ENCODE data around the gene F3.

DNA sequence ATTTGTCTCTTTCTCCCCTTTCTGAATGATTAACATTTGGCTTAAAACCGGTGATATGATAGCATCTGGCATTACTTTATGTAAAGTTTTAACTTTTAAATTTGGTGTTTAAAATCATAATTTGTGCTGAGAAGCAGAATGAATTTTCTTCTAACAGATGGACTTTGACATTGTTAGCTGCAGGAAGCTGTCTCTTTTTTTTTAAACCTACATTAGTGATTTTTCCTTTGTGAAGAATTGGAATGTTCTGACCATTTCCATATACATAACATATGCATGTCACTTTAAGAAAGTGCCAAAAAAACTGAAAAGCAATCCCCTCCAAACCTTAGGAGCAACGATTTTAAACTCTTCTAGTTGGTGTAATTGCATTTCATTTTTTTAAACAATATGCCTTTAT is 22.2 kb downstream of the F3 start:
- TF ChIP-seq, protein P1, sequence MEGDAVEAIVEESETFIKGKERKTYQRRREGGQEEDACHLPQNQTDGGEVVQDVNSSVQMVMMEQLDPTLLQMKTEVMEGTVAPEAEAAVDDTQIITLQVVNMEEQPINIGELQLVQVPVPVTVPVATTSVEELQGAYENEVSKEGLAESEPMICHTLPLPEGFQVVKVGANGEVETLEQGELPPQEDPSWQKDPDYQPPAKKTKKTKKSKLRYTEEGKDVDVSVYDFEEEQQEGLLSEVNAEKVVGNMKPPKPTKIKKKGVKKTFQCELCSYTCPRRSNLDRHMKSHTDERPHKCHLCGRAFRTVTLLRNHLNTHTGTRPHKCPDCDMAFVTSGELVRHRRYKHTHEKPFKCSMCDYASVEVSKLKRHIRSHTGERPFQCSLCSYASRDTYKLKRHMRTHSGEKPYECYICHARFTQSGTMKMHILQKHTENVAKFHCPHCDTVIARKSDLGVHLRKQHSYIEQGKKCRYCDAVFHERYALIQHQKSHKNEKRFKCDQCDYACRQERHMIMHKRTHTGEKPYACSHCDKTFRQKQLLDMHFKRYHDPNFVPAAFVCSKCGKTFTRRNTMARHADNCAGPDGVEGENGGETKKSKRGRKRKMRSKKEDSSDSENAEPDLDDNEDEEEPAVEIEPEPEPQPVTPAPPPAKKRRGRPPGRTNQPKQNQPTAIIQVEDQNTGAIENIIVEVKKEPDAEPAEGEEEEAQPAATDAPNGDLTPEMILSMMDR (conservative IDR thresholded peaks at IDR 0.05; ENCODE audit: low read depth, low read length) = no peak
- no peak for TF ChIP-seq EZH2 (IDR thresholded peaks at IDR 0.05; ENCODE audit: low read length, unreplicated experiment)

All from PC-3 (cell line).